ENCODE measurements around the gene OTC.

OTC gene

DNA sequence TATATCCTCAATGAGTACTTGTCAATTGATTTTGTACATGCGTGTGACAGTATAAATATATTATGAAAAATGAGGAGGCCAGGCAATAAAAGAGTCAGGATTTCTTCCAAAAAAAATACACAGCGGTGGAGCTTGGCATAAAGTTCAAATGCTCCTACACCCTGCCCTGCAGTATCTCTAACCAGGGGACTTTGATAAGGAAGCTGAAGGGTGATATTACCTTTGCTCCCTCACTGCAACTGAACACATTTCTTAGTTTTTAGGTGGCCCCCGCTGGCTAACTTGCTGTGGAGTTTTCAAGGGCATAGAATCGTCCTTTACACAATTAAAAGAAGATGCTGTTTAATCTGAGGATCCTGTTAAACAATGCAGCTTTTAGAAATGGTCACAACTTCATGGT is at the start of gene OTC:
OTC (plus strand) TSS at position 243 of the 400 bp plus-strand sequence; CDS start at position 336, 93 bp downstream.
- no peak for DNase-seq (ENCODE audit: low read depth in 3 of 3, low spot score in 1 of 3)

DNA sequence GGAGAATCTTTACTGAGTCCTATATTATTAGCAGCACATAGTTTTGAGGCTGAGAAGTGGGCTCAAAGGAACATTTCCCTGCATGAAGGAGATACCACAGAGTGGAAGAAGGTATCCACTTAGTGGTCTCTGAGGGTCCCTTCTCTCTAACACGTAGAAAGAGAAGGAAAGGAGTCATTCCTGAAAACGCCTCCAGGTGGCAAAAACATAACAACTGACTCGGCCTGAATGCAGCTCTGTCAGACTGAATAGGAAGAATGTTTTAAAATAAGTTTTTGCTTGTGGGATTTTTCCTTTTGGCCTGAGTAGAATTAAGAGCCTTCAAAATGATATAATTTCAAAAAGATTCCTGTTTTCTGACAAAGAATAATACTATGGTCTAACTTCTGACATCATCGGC is 48.4 kb upstream of the OTC start:
- DNase-seq (ENCODE audit: low read depth in 3 of 3, low spot score in 1 of 3), result no peak

- DNase-seq (ENCODE audit: low read depth in 3 of 3, low spot score in 1 of 3), result no peak
Observed at GRCh38 chrX:38305971-38306370, 46.4 kb upstream of the OTC start.

DNA sequence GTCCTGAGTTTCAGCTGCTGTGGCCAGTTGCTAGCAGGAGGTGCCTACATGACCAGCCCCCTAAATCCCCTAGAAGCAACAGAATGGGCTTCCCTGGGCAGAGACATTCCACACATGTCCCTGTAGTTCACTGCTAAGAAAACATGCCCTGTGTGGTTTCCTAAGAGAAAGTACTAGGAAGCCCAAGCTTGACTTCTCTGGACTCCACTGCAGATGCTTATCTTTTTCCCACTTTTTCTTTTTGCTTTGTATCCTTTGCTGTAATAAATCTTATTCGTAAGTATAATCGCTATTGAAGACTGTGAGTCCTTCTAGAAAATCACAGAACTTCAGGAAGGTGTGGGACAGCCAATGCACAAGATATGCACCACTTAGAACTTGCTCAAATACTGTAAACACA is 40.7 kb upstream of the OTC start:
- no peak for DNase-seq (ENCODE audit: low read depth in 3 of 3, low spot score in 1 of 3)

- DNase-seq (ENCODE audit: low read depth in 3 of 3, low spot score in 1 of 3), result no peak
Observed at GRCh38 chrX:38312436-38312835, 40.0 kb upstream of the OTC start.

- no peak for DNase-seq (ENCODE audit: low read depth in 3 of 3, low spot score in 1 of 3)
Observed at GRCh38 chrX:38313190-38313589, 39.2 kb upstream of the OTC start.

DNA sequence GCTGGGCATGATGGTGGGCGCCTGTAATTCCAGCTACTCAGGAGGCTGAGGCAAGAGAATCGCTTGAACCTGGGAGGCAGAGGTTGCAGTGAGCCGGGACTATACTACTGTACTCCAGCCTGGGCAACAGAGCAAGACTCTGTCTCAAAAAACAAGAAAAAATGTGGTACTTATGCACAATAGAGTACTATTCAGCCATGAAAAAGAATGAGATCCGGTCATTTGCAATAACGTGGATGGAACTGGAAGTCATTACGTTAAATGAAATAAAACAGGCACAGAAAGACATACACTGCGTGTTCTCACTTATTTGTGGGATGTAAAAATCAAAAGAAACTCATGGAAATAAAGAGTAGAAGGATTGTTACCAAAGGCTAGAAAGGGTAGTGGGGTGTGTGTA is 37.2 kb upstream of the OTC start:
- DNase-seq (ENCODE audit: low read depth in 3 of 3, low spot score in 1 of 3), result no peak

DNA sequence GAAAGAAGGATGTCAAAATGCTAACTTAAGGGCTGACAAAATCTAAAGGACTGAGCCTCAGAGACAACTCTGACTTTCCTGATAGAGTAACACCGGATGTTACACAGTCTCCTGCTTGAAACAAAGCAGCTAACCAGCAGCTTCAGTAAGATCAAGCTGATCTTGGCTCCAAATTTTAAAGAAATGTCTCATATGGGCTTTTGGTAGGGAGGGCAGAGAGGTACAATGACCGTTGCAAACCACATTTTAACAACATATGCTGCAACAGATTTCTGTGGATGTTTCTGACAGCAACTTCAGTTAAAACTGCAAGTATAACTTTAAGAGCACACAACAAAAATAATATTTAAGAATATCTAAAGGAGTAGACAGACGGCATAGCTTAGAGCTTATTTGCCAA is 34.2 kb upstream of the OTC start:
- DNase-seq (ENCODE audit: low read depth in 3 of 3, low spot score in 1 of 3), result no peak

DNA sequence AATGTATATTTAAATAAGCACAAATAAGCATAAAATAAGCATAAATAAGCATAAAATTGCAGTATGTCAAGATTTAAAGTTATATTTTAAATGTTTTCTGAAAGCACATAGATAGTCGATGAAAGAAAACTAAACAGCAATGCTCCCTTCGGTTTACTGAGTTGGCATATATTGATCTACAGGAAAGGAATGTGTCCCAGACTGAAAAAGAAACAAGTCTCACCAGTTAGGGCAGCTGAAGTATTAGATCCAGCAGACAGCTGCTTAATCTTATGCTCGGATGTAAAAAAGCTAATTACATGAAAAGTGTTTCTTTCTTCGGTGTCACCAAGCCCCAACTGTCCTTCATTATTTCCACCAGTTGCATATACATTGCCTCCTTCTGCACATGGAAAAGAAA is 33.8 kb upstream of the OTC start:
- DNase-seq (ENCODE audit: low read depth in 3 of 3, low spot score in 1 of 3), result no peak

- no peak for DNase-seq (ENCODE audit: low read depth in 3 of 3, low spot score in 1 of 3)
Observed at GRCh38 chrX:38320819-38321218, 31.6 kb upstream of the OTC start.

GRCh38 chrX:38326086-38326485 is 26.3 kb upstream of the OTC start:
- no peak for DNase-seq (ENCODE audit: low read depth in 3 of 3, low spot score in 1 of 3)

DNA sequence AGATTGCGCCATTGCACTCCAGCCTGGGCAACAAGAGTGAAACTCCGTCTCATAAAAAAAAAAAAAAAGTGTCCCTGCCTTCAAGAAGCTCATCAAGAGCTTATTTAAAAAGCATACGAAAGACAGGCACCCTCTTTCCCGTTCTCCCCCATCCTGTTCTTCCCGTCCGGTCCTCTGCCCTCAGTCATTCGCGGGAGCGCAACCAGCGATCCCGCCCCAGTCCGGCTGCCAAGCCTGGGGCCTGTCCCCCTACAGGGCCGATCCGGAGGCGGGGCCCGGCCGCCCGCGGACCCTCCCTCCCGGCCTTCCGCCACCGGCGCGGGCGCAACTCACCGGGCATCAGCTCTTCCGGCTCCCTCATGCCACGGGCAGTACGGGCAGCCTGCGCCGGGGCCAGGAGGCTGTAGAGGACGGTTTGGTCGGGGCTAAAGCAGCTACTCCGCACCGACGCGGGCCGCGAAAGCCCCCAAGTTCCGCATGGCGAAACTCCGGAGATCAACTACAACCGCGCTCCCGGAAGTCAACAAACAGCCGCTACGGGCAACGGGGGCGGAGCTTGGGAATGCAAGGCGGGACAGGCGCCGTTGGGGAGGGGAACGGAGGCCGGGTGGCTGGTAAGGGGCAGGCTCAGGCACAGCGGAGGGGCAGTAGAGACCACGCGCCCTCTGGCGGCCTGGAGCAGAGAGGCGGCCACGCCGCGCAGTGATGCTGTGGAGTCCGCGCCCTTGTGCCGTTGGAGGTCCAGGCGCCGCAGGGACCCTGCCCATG is 25.2 kb upstream of the OTC start, which contains the start of gene RPGR:
RPGR (minus strand) TSS at position 503 of the 768 bp plus-strand sequence; CDS start at position 361, 142 bp downstream.
- peak; percentile 66 to 80 (median 77) for DNase-seq (ENCODE audit: low read depth in 3 of 3, low spot score in 1 of 3)

- DNase-seq (ENCODE audit: low read depth in 3 of 3, low spot score in 1 of 3), result no peak
Observed at GRCh38 chrX:38327775-38328081, 24.7 kb upstream of the OTC start.

GRCh38 chrX:38332505-38332904 is 19.9 kb upstream of the OTC start:
- no peak for DNase-seq (ENCODE audit: low read depth in 3 of 3, low spot score in 1 of 3)

DNA sequence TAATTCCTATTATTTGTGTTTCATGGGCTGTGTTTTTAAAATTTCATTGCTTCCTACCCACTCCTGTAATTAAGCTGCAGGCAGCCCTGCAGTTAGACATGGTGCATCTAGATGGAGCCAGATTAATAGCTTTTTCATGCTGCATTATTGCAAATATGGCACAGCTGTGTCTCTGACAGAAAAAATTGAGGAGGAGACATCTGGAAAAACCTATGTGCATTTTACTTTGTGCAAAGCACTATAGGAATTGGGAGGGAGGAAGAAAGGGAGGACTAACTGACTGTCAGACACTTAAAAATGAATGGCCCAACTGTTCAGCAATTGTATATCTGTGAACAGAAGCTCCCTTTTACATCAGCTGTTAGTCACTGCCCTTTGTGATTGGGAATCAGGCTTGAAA is 17.0 kb upstream of the OTC start:
- DNase-seq (ENCODE audit: low read depth in 3 of 3, low spot score in 1 of 3), result no peak

DNA sequence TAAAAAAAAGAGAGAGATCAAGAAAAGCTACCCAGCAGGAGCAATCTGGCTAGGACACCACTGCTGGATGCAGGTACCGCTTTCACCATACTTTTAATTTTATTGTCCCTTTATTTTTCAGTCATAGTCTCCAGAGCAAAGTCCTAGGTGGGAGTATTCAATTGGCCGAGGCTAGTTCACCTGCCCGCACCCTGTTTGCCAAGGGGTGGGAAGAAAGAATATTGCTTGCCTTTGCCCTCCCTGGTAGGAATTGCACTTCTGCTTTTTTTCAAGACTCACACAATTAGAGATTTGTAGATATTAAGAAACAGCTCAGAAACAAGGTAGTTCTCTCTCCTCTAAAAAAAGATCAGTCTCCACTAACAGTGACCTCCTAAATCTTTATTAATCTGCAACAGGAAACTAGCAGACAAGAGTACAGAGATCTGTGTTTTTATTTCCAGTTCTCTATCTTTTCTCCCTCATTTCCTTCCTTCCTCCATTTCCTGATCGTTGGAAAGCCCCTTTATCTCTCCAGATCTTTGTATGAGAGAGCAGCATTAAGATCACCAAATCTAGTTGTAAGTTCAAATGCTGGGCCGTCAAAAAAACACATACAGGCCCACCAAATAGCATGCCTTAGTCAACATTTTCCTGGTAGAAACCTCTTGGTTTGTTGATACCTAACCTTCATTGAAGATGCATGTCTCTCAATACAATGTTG is 15.7 kb upstream of the OTC start:
- DNase-seq (ENCODE audit: low read depth in 3 of 3, low spot score in 1 of 3), result no peak

GRCh38 chrX:38341442-38341841 is 11.0 kb upstream of the OTC start:
- DNase-seq (ENCODE audit: low read depth in 3 of 3, low spot score in 1 of 3), result no peak

GRCh38 chrX:38342853-38343778 is 9.3 kb upstream of the OTC start:
- no peak for DNase-seq (ENCODE audit: low read depth in 3 of 3, low spot score in 1 of 3)

DNA sequence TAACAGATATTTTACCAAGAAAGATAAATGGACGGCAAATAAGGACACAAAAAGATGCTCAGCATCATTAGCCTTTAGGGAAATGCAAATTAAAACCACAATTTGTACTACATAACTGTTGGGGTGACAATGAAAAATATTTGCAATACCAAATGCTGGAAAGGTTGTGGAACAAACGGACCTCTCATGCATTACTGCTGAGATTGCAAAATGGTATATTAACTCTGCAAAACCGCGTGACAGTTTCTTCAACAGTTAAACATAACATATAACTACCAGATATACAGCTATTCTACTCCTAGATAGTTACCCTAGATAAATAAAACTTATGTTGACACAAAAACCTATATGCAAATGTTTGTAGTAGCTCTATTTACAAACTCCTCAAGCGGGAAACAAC is 6.3 kb upstream of the OTC start:
- no peak for DNase-seq (ENCODE audit: low read depth in 3 of 3, low spot score in 1 of 3)

DNA sequence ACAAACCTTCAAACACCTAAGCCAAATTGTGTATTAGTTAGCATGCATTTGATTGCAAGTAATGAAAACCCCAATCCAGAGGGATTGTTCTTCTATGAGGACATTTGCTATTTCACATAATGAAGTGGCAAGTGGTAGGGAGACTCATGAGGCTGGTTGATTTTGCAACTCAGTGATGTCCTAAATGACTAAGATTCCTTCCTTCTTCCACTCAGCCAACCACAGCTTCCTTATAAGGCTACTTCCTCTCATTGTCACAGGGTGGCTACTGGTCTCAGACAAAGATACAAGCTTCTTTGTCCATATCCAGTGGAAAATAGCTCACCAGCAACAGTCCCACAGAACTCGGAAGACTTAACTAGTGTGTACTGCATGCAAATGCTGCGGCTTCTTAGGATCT is 5.3 kb upstream of the OTC start:
- no peak for DNase-seq (ENCODE audit: low read depth in 3 of 3, low spot score in 1 of 3)

DNA sequence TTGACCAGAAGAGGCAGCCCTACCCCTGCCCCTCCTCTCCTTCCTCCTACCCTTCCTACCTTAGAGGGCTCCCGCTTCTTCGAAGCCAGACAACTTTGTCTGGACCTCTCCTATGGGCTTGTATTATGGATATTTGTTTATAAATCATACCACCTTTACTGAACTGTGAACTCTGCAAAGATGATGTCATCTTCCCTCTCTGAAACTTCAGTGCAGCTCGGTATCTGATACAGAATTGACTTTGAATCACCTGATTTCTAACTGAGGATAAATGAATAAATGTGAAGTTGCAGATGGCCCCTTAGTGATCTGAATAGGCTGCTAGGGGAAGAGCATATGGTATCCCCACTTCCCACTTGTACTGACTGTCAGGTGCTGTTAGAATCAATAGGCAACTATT is 1.1 kb upstream of the OTC start:
- DNase-seq (ENCODE audit: low read depth in 3 of 3, low spot score in 1 of 3), result no peak

DNA sequence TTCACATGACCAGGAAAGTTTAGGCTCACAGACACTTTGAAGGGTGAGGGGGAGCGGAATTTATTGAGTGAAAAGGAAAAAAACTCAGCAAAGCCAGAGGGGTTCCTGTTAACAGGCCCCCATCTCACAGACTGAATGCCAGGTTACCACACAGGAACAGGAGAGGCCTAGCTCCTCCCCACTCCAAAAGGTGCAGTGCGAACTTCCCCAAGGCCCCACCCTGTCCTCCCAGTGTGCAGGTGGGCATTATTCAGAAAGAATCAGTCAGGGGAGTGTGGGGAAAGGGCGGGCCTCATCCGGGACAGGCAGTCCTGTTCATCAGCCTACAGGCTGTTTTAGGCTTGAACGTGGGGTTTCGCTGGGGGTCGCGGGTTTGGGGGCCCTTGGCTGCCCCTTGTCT is 4.0 kb downstream of the OTC start:
- no peak for DNase-seq (ENCODE audit: low read depth in 3 of 3, low spot score in 1 of 3)
